Hepatocyte (in vitro differentiated cells): Measurements from ENCODE around the gene PLEKHG4B. TPM values are rescaled to one million over a fixed set of nuclear protein-coding genes. Genes with fewer than 3 reads are reported as not detected.
A peak's percentile ranks its signal among the peaks of the same experiment; 100 is the strongest.

Experiments used
- DNase-seq: peaks from one replicate; pipeline ENCODE4 v3.0.0-alpha.2; 2016; ENCODE audit warnings: low spot score
- H2AFZ ChIP-seq: fragments of 200-600 bp; sonication (generic); 2 replicates; pipeline ENCODE4 v1.6.0; 2016; ENCODE audit warnings: antibody characterized with exemption, mild to moderate bottlenecking
- H3K27ac ChIP-seq: fragments of 200-600 bp; sonication (generic); 2 replicates; pipeline ENCODE4 v1.5.1; 2016; ENCODE audit warnings: mild to moderate bottlenecking
- H3K27me3 ChIP-seq: fragments of 200-600 bp; sonication (generic); 2 replicates; pipeline ENCODE4 v1.6.1; 2016
- H3K36me3 ChIP-seq: fragments of 200-600 bp; sonication (generic); replicated peaks from 2 replicates; pipeline ENCODE4 v1.5.1; 2016; ENCODE audit warnings: low read depth; ENCODE audit not compliant: insufficient read depth
- H3K4me1 ChIP-seq: fragments of 200-600 bp; sonication (generic); 2 replicates; pipeline ENCODE4 v1.5.1; 2016; ENCODE audit warnings: mild to moderate bottlenecking, moderate library complexity; ENCODE audit not compliant: insufficient read depth
- H3K4me2 ChIP-seq: fragments of 200-600 bp; sonication (generic); 2 replicates; pipeline ENCODE4 v1.6.0; 2016
- H3K4me3 ChIP-seq: fragments of 200-600 bp; sonication (generic); 2 replicates; pipeline ENCODE4 v1.5.1; 2016; ENCODE audit warnings: mild to moderate bottlenecking
- H3K79me2 ChIP-seq: fragments of 200-600 bp; sonication (generic); 2 replicates; pipeline ENCODE4 v1.6.0; 2017; ENCODE audit warnings: mild to moderate bottlenecking
- H3K9me2 ChIP-seq: fragments of 200-600 bp; sonication (generic); replicated peaks from 2 replicates; pipeline ENCODE4 v1.6.0; 2017; ENCODE audit warnings: mild to moderate bottlenecking; ENCODE audit not compliant: insufficient read depth
- H3K9me3 ChIP-seq: fragments of 200-600 bp; sonication (generic); 2 replicates; pipeline ENCODE4 v1.5.1; 2016; ENCODE audit warnings: low read depth, mild to moderate bottlenecking
- H4K20me1 ChIP-seq: fragments of 200-600 bp; sonication (generic); 2 replicates; pipeline ENCODE4 v1.6.0; 2016; ENCODE audit warnings: mild to moderate bottlenecking; ENCODE audit not compliant: insufficient read depth, poor library complexity, severe bottlenecking
- EZH2 ChIP-seq: fragments of 200-600 bp; sonication (generic); IDR thresholded peaks from 2 replicates; pipeline ENCODE4 v1.6.1; 2016; ENCODE audit warnings: antibody characterized with exemption, mild to moderate bottlenecking, borderline replicate concordance
- EZH2phosphoT487 ChIP-seq: fragments of 200-600 bp; sonication (generic); IDR thresholded peaks from one replicate; pipeline ENCODE4 v1.6.1; 2018; ENCODE audit warnings: antibody characterized with exemption, mild to moderate bottlenecking, low read depth, moderate library complexity; ENCODE audit not compliant: unreplicated experiment, severe bottlenecking
- WGBS: methylation state at CpG from one replicate; pipeline ENCODE4 v1.1.6; 2016; ENCODE audit warnings: low lambda C conversion rate; ENCODE audit errors: missing lambda C conversion rate; 5-methylcytosine and 5-hydroxymethylcytosine counted together
- polyA plus RNA-seq: library from polyadenylated mRNA; unstranded; fragments of >200 nt; fragmentation: Nextera tagmentation; extraction: Ambion mirVana; gene quantifications from 2 replicates; pipeline ENCODE4 v1.2.1, GENCODE V29; 2016
- total RNA-seq: library from RNA; depleted of rRNA; stranded (reverse); fragments of >200 nt; gene quantifications from 2 replicates; pipeline ENCODE4 v1.2.3, GENCODE V29; 2014
- TF ChIP-seq, protein P1 (sequence below): fragments of 200-600 bp; sonication (generic); IDR thresholded peaks from 2 replicates; pipeline ENCODE4 v1.5.1; 2016; ENCODE audit warnings: antibody characterized with exemption, mild to moderate bottlenecking; ENCODE audit not compliant: poor library complexity

Gene PLEKHG4B
- total and polyA plus RNA-seq, 2 experiments from 2014 or later: 3.6 to 4.0 TPM

DNA sequence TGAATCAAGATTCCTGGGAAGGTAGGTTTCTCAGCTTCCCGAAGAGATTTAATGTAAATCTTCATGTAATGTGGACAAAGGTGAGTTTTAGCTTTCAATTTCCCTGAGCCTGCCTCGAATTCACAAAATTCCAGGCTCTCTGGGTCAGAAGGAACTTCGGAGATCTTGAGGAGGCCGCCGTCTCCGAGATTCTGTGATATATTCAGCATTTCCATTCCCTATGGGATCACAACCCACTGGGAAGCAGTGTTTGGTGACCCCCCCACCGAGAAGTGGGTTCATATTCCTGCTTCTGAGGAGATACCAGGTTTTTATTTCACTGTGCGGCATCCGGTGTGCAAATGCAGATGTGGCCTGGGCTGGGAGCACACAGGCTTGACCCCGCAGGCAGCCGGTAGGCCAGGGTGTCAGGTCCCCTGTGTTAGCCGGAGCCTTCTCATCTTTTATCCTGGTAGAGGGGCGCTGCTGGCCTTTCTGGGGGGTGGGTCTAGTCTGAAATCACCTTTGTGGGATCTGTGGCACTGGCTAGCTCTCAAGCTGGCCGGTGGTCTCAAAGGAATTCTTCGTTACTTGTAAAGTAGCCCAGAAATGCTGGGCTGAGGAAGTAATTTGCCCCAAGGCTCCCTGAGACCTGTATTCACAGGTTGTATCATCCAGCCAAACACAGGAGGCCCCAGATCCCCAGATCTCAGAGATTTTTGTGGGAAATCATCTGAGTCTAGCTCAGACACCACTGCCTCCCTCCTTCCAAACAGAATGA, 1.4 kb downstream of the PLEKHG4B start:
- peaks cover 13% of the 10 kb centered on the region for H3K27me3 ChIP-seq
- peak overlapping the region; percentile 49 for H3K4me3 ChIP-seq
- peak overlapping the region; percentile 78 for H3K4me2 ChIP-seq
- WGBS: 63% methylated on average over 15 of the region's 15 CpGs
- H3K4me1 ChIP-seq: peaks cover 4% of the 10 kb centered on the region
- H3K9me2 ChIP-seq: no peaks in the 10 kb centered on the region
- no peaks in the 10 kb centered on the region for H3K79me2 ChIP-seq
- H3K27ac ChIP-seq: no peak overlapping the region
- DNase-seq: no peak
- no peaks in the 10 kb centered on the region for H3K9me3 ChIP-seq
- no peak overlapping the region for H2AFZ ChIP-seq
- TF ChIP-seq EZH2phosphoT487: no peak
- no peak for TF ChIP-seq EZH2
- TF ChIP-seq, protein P1, sequence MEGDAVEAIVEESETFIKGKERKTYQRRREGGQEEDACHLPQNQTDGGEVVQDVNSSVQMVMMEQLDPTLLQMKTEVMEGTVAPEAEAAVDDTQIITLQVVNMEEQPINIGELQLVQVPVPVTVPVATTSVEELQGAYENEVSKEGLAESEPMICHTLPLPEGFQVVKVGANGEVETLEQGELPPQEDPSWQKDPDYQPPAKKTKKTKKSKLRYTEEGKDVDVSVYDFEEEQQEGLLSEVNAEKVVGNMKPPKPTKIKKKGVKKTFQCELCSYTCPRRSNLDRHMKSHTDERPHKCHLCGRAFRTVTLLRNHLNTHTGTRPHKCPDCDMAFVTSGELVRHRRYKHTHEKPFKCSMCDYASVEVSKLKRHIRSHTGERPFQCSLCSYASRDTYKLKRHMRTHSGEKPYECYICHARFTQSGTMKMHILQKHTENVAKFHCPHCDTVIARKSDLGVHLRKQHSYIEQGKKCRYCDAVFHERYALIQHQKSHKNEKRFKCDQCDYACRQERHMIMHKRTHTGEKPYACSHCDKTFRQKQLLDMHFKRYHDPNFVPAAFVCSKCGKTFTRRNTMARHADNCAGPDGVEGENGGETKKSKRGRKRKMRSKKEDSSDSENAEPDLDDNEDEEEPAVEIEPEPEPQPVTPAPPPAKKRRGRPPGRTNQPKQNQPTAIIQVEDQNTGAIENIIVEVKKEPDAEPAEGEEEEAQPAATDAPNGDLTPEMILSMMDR: no peak
- H3K36me3 ChIP-seq: no peaks in the 10 kb centered on the region
- no peaks in the 10 kb centered on the region for H4K20me1 ChIP-seq

DNA sequence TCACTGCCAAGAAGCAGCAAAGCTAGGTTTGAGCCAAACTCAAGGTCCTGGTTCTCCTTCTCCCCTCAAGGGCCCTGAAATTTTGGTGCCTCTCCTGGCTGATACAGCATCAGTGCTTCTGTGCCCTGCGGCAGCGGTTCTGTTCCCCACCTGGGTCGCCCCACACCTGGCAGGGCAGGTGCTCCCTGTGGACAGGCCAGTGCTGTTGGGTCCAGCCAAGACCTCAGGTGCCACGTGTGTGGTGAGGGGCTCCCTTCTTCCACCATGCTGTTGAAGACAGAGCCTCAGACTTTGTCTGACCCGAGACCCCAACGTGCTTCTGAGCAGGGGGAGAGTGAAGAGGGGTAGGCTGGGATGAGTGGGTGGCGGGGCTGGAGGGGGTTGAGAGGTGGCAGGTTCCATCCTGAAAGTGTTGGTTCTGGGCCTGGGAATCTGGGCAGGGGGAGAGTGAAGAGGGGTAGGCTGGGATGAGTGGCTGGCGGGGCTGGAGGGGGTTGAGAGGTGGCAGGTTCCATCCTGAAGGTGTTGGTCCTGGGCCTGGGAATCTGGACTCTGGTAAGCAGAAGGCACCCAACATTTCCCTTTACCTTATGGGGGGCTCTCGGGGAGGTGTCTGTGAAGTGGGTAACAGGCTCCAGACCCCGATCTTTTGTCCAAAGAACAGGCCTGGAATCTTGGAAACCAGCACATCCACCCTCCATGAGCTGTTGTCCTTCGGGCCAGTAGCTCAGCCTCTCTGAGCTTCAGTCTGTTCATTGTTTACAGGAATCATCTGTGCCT, 2.3 kb downstream of the PLEKHG4B start:
- Histone ChIP-seq H3K79me2 (peaks cover 2% of the 10 kb centered on the region), H4K20me1 (no peaks in the 10 kb centered on the region), H3K27me3 (peaks cover 13% of the 10 kb centered on the region), H3K9me2 (no peaks in the 10 kb centered on the region), H3K36me3 (no peaks in the 10 kb centered on the region), H3K4me1 (peaks cover 4% of the 10 kb centered on the region), H3K4me3 (no peak overlapping the region), H3K4me2 (no peak overlapping the region), H3K27ac (no peak overlapping the region), H2AFZ (no peak overlapping the region), H3K9me3 (no peaks in the 10 kb centered on the region)
- TF ChIP-seq, protein P1: no peak
- no peak for TF ChIP-seq EZH2
- no peak for DNase-seq
- WGBS: 93% methylated on average over 11 of the region's 11 CpGs

DNA sequence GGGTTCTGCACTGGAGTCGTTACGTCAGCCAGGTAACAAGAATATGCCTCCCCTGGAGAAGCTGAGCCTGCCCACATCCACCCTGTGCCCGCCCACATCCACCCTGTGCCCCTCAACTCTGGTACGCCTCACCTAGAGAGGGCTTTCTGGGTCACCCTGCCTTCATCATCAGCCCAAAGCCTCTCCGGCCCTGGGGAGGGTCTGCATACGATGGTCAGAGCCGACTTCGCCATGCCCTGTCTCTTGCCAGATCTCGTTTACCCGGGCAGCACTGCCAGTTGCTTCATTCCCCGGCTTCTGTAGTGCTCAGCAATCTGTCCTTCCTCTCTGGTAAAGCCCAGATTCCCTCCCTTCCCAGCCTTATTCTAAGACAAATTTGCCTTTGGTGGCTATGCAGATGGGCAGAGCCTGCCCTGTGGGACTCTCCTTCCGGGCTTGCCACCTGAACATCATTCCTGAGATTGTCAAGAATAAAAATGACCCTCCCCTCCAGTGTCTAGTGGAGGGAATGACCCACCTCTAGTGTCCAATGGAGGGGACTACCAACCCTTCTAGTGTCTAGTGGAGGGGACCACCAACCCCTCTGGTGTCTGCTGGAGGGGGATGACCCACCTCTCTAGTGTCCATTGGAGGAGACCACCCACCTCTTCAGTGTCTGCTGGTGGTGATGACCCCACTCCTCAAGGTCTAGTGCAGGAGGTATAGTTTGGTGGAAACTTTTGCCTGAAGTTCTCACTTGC, 3.4 kb downstream of the PLEKHG4B start:
- Histone ChIP-seq H3K27ac (no peak overlapping the region), H3K79me2 (peaks cover 3% of the 10 kb centered on the region), H3K27me3 (peaks cover 11% of the 10 kb centered on the region), H4K20me1 (no peaks in the 10 kb centered on the region), H3K9me3 (no peaks in the 10 kb centered on the region), H3K36me3 (no peaks in the 10 kb centered on the region), H3K4me3 (no peak overlapping the region), H3K4me1 (peaks cover 4% of the 10 kb centered on the region), H3K9me2 (no peaks in the 10 kb centered on the region), H3K4me2 (no peak overlapping the region), H2AFZ (no peak overlapping the region)
- 97% methylated on average over 12 of the region's 12 CpGs for WGBS
- TF ChIP-seq EZH2phosphoT487: no peak
- TF ChIP-seq, protein P1: no peak
- TF ChIP-seq EZH2: no peak
- no peak for DNase-seq
